OCI-LY3 (cell line): Measurements from ENCODE around the gene TMEM129.

Experiments used
- H2AFZ ChIP-seq: fragments of 200-600, 300-600 bp; shearing (Covaris generic); 2 replicates; pipeline ENCODE4 v1.6.0; 2014; ENCODE audit warnings: antibody characterized with exemption, low read depth, low read length
- H3K27ac ChIP-seq: fragments of 200-600, 300-600 bp; sonication (generic); 2 replicates; pipeline ENCODE4 v1.5.1; 2014; ENCODE audit warnings: mild to moderate bottlenecking, low read length, moderate library complexity, mixed read lengths
- H3K27me3 ChIP-seq: fragments of 200-600, 300-600 bp; sonication (generic); 2 replicates; pipeline ENCODE4 v1.6.1; 2014; ENCODE audit warnings: low read depth, low read length, mixed read lengths
- H3K36me3 ChIP-seq: fragments of 200-600, 300-600 bp; sonication (generic); replicated peaks from 2 replicates; pipeline ENCODE3; 2014; ENCODE audit warnings: low read depth, low read length, mixed read lengths
- H3K4me1 ChIP-seq: fragments of 300-600, 200-600 bp; sonication (generic); 2 replicates; pipeline ENCODE4 v1.6.1; 2014; ENCODE audit warnings: low read length, mixed read lengths
- H3K4me2 ChIP-seq: fragments of 200-600, 300-600 bp; sonication (generic); 2 replicates; pipeline ENCODE4 v1.6.1; 2014; ENCODE audit warnings: low read length, mixed read lengths
- H3K4me3 ChIP-seq: fragments of 300-600, 200-600 bp; sonication (generic); 2 replicates; pipeline ENCODE4 v1.5.1; 2014; ENCODE audit warnings: antibody characterized with exemption, mild to moderate bottlenecking, low read length, moderate library complexity
- H3K79me2 ChIP-seq: fragments of 300-600, 200-600 bp; shearing (Covaris generic); 2 replicates; pipeline ENCODE4 v1.6.1; 2014; ENCODE audit warnings: mild to moderate bottlenecking, low read length, mixed read lengths
- H3K9ac ChIP-seq: fragments of 300-600, 200-600 bp; shearing (Covaris generic); 2 replicates; pipeline ENCODE4 v1.6.0; 2014; ENCODE audit warnings: mild to moderate bottlenecking, low read length, moderate library complexity
- H3K9me3 ChIP-seq: fragments of 200-600, 300-600 bp; shearing (Covaris generic); 2 replicates; pipeline ENCODE4 v1.6.1; 2014; ENCODE audit warnings: low read length, mixed read lengths; ENCODE audit not compliant: insufficient read depth
- H4K20me1 ChIP-seq: fragments of 200-600, 300-600 bp; sonication (generic); 2 replicates; pipeline ENCODE4 v1.6.1; 2016; ENCODE audit warnings: low read length, mixed read lengths; ENCODE audit not compliant: insufficient read depth
- CTCF ChIP-seq: fragments of 200-600, 300-600 bp; sonication (generic); IDR thresholded peaks from 2 replicates; pipeline ENCODE4 v1.5.1; 2014; ENCODE audit warnings: antibody characterized with exemption, low read length, low read depth
- EZH2phosphoT487 ChIP-seq: fragments of 200-600 bp; shearing (Covaris generic); IDR thresholded peaks from 2 replicates; pipeline ENCODE4 v1.6.1; 2018; ENCODE audit warnings: antibody characterized with exemption, mixed run types, low read depth

The TMEM129 gene

GRCh38 chr4:1725521-1725920 is 4.4 kb upstream of the TMEM129 start:
- Histone ChIP-seq H3K9ac (no peak overlapping the region), H3K36me3 (peaks cover 54% of the 10 kb centered on the region), H2AFZ (no peak overlapping the region), H4K20me1 (peaks cover 20% of the 10 kb centered on the region), H3K27ac (no peak overlapping the region), H3K79me2 (peaks cover 80% of the 10 kb centered on the region), H3K4me1 (peaks cover 12% of the 10 kb centered on the region), H3K9me3 (no peaks in the 10 kb centered on the region), H3K27me3 (no peaks in the 10 kb centered on the region), H3K4me3 (no peak overlapping the region), H3K4me2 (no peak overlapping the region)
- no peak for TF ChIP-seq EZH2phosphoT487

DNA sequence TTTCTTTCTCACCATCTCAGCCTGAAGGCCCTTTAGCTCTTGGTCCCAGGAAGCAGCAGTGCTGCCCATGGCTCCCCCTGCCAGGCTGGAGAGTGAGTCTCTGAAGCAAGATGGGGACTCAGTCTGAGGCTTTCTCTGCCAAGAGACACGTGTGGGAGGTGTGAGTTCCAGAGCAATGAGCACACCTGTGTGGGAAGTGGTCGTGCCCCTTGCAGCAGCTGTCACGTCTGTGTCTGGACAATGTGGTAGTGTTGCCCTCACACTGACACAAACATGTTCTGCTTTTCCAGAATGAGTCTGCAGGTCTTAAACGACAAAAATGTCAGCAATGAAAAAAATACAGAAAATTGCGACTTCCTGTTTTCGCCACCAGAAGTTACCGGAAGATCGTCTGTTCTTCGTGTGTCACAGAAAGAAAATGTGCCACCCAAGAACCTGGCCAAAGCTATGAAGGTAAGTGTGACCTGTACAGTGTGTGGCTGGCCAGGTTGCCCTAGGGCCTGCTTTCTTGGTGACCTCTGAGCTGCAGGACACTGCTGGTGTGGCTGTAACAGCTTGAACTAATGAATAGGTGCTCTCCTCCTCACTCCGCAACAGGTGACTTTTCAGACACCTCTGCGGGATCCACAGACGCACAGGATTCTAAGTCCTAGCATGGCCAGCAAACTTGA is 2.1 kb upstream of the TMEM129 start:
- no peaks in the 10 kb centered on the region for H3K27me3 ChIP-seq
- H3K9ac ChIP-seq: peak overlapping the region; percentile 95
- peaks cover 15% of the 10 kb centered on the region; the same call in 1 of the 2 replicates for H4K20me1 ChIP-seq
- peak overlapping the region; percentile 99 for H3K4me2 ChIP-seq
- no peaks in the 10 kb centered on the region for H3K9me3 ChIP-seq
- H3K4me3 ChIP-seq: peak overlapping the region; percentile 97
- peaks cover 84% of the 10 kb centered on the region for H3K79me2 ChIP-seq
- H3K36me3 ChIP-seq: peaks cover 41% of the 10 kb centered on the region
- H3K4me1 ChIP-seq: peaks cover 23% of the 10 kb centered on the region
- TF ChIP-seq CTCF: no peak
- no peak for TF ChIP-seq EZH2phosphoT487
- H2AFZ ChIP-seq: no peak overlapping the region
- peak overlapping the region; percentile 53 for H3K27ac ChIP-seq

GRCh38 chr4:1722551-1723118 is 1.5 kb upstream of the TMEM129 start:
- Histone ChIP-seq H3K4me2 (peak overlapping the region; percentile 99), H3K27ac (peak overlapping the region; percentile 53), H3K4me3 (peak overlapping the region; percentile 97), H3K4me1 (peaks cover 27% of the 10 kb centered on the region), H3K9me3 (no peaks in the 10 kb centered on the region), H3K9ac (peak overlapping the region; percentile 95), H3K36me3 (peaks cover 38% of the 10 kb centered on the region), H3K27me3 (no peaks in the 10 kb centered on the region), H2AFZ (no peak overlapping the region), H3K79me2 (peaks cover 84% of the 10 kb centered on the region), H4K20me1 (peaks cover 15% of the 10 kb centered on the region; the same call in 1 of the 2 replicates)
- TF ChIP-seq EZH2phosphoT487 (no peak), CTCF (no peak)

- no peak for TF ChIP-seq CTCF
- TF ChIP-seq EZH2phosphoT487: no peak
- Histone ChIP-seq H3K9ac (peak overlapping the region; percentile 95), H4K20me1 (peaks cover 13% of the 10 kb centered on the region; the same call in 1 of the 2 replicates), H3K9me3 (no peaks in the 10 kb centered on the region), H3K36me3 (peaks cover 30% of the 10 kb centered on the region), H3K79me2 (peaks cover 84% of the 10 kb centered on the region), H3K4me1 (peaks cover 27% of the 10 kb centered on the region), H3K27me3 (no peaks in the 10 kb centered on the region), H3K27ac (peak overlapping the region; percentile 53), H3K4me3 (peak overlapping the region; percentile 97), H2AFZ (no peak overlapping the region), H3K4me2 (peak overlapping the region; percentile 99)
These were observed 785 bp upstream of the TMEM129 start for GRCh38 chr4:1721666-1722550.
